Neuronal stem cell (in vitro differentiated cells): ENCODE results near the gene DNASE2. TPM values are rescaled to one million over a fixed set of nuclear protein-coding genes. Genes with fewer than 3 reads are reported as not detected.

Source experiments
- DNase-seq: peaks from one replicate; pipeline ENCODE4 v3.0.0-alpha.2; 2013; ENCODE audit warnings: low spot score
- H2AFZ ChIP-seq: one replicate; pipeline ENCODE4 v1.6.1; 2013; ENCODE audit warnings: mild to moderate bottlenecking, low read length, inconsistent platforms
- H2AK5ac ChIP-seq: 2 replicates; pipeline ENCODE4 v1.6.1; 2013; ENCODE audit warnings: low read depth, mild to moderate bottlenecking, inconsistent platforms, low read length, moderate library complexity, mixed read lengths
- H2BK120ac ChIP-seq: 2 replicates; pipeline ENCODE4 v1.6.1; 2013; ENCODE audit warnings: low read depth, mild to moderate bottlenecking, inconsistent platforms, low read length, moderate library complexity, mixed read lengths
- H2BK12ac ChIP-seq: one replicate; pipeline ENCODE4 v1.6.1; 2013; ENCODE audit warnings: low read length, inconsistent platforms
- H2BK15ac ChIP-seq: 2 replicates; pipeline ENCODE4 v1.6.1; 2013; ENCODE audit warnings: mild to moderate bottlenecking, low read length, inconsistent platforms, mixed read lengths
- H2BK5ac ChIP-seq: one replicate; pipeline ENCODE4 v1.6.1; 2013; ENCODE audit warnings: inconsistent platforms, mild to moderate bottlenecking, low read length, moderate library complexity
- H3K14ac ChIP-seq: one replicate; pipeline ENCODE4 v1.6.1; 2013; ENCODE audit warnings: low read length, inconsistent platforms
- H3K18ac ChIP-seq: 2 replicates; pipeline ENCODE4 v1.6.1; 2013; ENCODE audit warnings: low read length, inconsistent platforms
- H3K23ac ChIP-seq: 2 replicates; pipeline ENCODE4 v1.6.1; 2013; ENCODE audit warnings: low read depth, mild to moderate bottlenecking, mixed read lengths, low read length, inconsistent platforms; ENCODE audit not compliant: poor library complexity
- H3K27ac ChIP-seq: replicated peaks from 3 replicates; pipeline ENCODE4 v1.5.1; 2013; ENCODE audit warnings: low read length, inconsistent platforms
- H3K27me3 ChIP-seq, 3 experiments: 2 replicates each; pipeline ENCODE4 v1.6.1; 2013; ENCODE audit warnings: low read length in 3 of 3, mild to moderate bottlenecking in 2 of 3, inconsistent platforms in 1 of 3, low read depth in 1 of 3, mixed read lengths in 1 of 3, moderate library complexity in 1 of 3; ENCODE audit not compliant: control insufficient read depth in 3 of 3, insufficient read depth in 3 of 3
- H3K36me3 ChIP-seq, 2 donors: replicated peaks in 1 of 2; 2 replicates each; pipeline ENCODE4 v1.6.1; 2013; ENCODE audit warnings: low read length in 2 of 2; ENCODE audit not compliant: control insufficient read depth in 2 of 2, insufficient read depth in 2 of 2
- H3K4ac ChIP-seq: 2 replicates; pipeline ENCODE4 v1.6.1; 2013; ENCODE audit warnings: inconsistent platforms, mild to moderate bottlenecking, low read length, moderate library complexity
- H3K4me1 ChIP-seq, 2 donors: 1 replicate in 1 of 2; 2 replicates in 1 of 2; pipeline ENCODE4 v1.6.1; 2013; ENCODE audit warnings: low read length in 2 of 2, low read depth in 1 of 2; ENCODE audit not compliant: control insufficient read depth in 2 of 2, insufficient read depth in 1 of 2
- H3K4me2 ChIP-seq: one replicate; pipeline ENCODE4 v1.6.1; 2013; ENCODE audit warnings: mild to moderate bottlenecking, low read length, inconsistent platforms; ENCODE audit not compliant: insufficient read depth, poor library complexity, severe bottlenecking
- H3K4me3 ChIP-seq, 2 donors: 2 replicates each; pipeline ENCODE4 v1.5.1; 2013; ENCODE audit warnings: low read length in 2 of 2, mild to moderate bottlenecking in 2 of 2, inconsistent platforms in 1 of 2, moderate library complexity in 1 of 2
- H3K79me1 ChIP-seq: one replicate; pipeline ENCODE4 v1.6.1; 2013; ENCODE audit warnings: low read depth, mild to moderate bottlenecking, inconsistent platforms, low read length, moderate library complexity
- H3K9ac ChIP-seq: one replicate; pipeline ENCODE4 v1.6.1; 2013; ENCODE audit warnings: mild to moderate bottlenecking, low read depth, low read length, inconsistent platforms; ENCODE audit not compliant: poor library complexity
- H3K9me3 ChIP-seq, 2 donors: replicated peaks in 1 of 2; 2 replicates each; pipeline versions ENCODE3 to v1.6.1; 2013; ENCODE audit warnings: low read length in 2 of 2, mild to moderate bottlenecking in 2 of 2, inconsistent platforms in 1 of 2, low read depth in 1 of 2, mixed read lengths in 1 of 2, moderate library complexity in 1 of 2; ENCODE audit not compliant: control insufficient read depth in 2 of 2, insufficient read depth in 1 of 2
- H4K8ac ChIP-seq: one replicate; pipeline ENCODE4 v1.6.1; 2013; ENCODE audit warnings: low read depth, mild to moderate bottlenecking, inconsistent platforms, low read length, moderate library complexity
- H4K91ac ChIP-seq: one replicate; pipeline ENCODE4 v1.6.1; 2013; ENCODE audit warnings: low read length, low read depth, mild to moderate bottlenecking, inconsistent platforms; ENCODE audit not compliant: poor library complexity
- WGBS, 2 donors: extraction: QIAGEN DNeasy Blood & Tissue Kit; methylation state at CpG; one replicate each; pipeline ENCODE4 v1.1.7; 2013; ENCODE audit warnings: missing lambda C conversion rate in 2 of 2, mixed read lengths in 1 of 2; ENCODE audit not compliant: insufficient read length in 2 of 2, insufficient replicate concordance in 1 of 2; ENCODE audit errors: extremely low coverage in 2 of 2; 5-methylcytosine and 5-hydroxymethylcytosine counted together
- polyA plus RNA-seq, 2 experiments: library from polyadenylated mRNA; stranded (reverse); fragments of 200-250 nt; gene quantifications; one replicate each; pipeline ENCODE4 v1.2.3, GENCODE V29; 2013

Gene DNASE2, protein sequence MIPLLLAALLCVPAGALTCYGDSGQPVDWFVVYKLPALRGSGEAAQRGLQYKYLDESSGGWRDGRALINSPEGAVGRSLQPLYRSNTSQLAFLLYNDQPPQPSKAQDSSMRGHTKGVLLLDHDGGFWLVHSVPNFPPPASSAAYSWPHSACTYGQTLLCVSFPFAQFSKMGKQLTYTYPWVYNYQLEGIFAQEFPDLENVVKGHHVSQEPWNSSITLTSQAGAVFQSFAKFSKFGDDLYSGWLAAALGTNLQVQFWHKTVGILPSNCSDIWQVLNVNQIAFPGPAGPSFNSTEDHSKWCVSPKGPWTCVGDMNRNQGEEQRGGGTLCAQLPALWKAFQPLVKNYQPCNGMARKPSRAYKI
- 20.1 TPM for polyA plus RNA-seq (2013, experiment 1 of 2)
- polyA plus RNA-seq (2013, experiment 2 of 2), result 20.1 TPM

DNA sequence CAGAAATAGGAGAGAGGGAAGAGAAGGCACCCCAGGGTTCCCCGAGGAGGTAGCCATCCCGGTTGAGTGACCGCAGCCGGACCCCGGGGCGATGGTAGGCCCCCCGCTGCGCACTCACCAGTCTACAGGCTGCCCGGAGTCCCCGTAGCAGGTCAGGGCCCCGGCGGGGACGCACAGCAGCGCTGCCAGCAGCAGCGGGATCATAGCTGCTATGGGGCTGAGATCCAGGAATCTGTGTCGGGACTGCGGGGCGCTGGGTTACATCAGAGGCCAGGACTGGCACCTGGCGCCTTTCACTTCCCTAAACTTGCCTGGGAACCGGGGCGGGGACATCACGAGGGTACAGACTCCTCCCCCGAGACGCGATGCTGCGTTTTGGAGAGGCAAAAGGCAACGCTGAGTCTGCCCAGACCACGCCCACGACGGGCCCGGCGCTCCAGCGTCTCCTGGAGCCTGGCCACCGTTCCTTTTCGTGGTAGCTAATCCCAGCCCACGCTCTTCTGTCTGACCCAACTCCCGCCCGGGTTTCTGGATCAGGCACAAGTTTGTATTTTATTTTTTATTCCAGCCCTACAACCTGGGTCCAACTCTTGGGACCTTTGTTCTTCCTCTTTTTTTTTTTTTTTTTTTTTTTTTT lies at the start of gene DNASE2:
Gene DNASE2, minus strand, starts transcription at position 278 of the 637 bp plus-strand sequence. Its CDS starts 74 bp downstream, at position 204.
- H3K27me3 ChIP-seq, result peaks cover 11 to 51% (median 35%) of the 10 kb centered on the region in 3 experiments

DNA sequence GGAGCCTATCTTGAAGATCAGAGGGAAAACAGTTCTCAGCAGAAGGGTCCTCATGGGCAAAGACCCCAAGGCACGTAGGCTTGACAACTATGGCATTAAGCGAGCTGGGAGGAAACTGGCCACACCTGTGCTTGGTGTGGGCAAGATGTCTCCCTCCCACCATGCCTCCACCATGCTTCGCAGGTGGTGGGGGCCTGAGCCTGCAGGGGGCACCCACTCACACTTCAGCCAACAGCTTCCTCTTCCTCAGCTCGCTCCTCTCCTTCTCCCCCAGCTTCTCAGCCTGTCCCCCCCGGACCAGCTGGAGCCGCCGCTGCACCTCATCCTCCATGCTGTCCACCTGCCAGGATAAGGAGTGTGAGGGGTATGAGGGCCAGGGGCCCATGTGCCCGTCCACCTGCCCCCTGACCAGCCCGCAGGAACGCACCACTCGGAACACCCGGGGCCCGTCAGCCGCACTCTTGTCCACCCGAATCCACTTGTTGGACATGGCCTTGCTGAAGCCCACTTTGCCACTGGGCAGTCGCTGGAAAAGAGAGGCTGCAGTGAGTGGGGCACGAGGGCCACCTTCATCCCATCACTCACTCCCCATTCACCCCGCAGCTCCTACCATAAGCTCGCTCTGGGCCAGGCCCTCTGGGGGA lies 48.9 kb upstream of the DNASE2 start:
- Histone ChIP-seq H3K18ac (no peak overlapping the region), H3K9ac (no peak overlapping the region), H3K27me3 (no peaks in the 10 kb centered on the region), H2AK5ac (no peak overlapping the region), H2AFZ (no peak overlapping the region), H3K9me3 (no peaks in the 10 kb centered on the region), H3K36me3 (peaks cover 35 to 58% of the 10 kb centered on the region in 2 donors), H3K4me3 (no peak overlapping the region), H3K4me2 (no peak overlapping the region), H2BK5ac (no peak overlapping the region), H3K4ac (no peak overlapping the region), H4K8ac (no peak overlapping the region), H2BK12ac (no peak overlapping the region), H4K91ac (no peak overlapping the region), H3K4me1 (peaks cover 8 to 13% of the 10 kb centered on the region in 2 donors), H3K14ac (no peak overlapping the region), H2BK15ac (no peak overlapping the region), H3K27ac (no peak overlapping the region), H3K79me1 (peaks cover 12% of the 10 kb centered on the region), H2BK120ac (no peak overlapping the region), H3K23ac (peak overlapping the region; percentile 65)
- WGBS, 2 donors, result no CpG with 5 or more reads among the region's 19 CpGs
- DNase-seq, result no peak

More for the DNA sequence above, at the start of gene DNASE2:
- H3K4me3 ChIP-seq, result peak within 1 kb of the TSS; percentile 72 to 88
- WGBS, 2 donors, result no CpG with 5 or more reads among the region's 38 CpGs
- H3K18ac ChIP-seq, result peak within 1 kb of the TSS; percentile 86
- no peaks in the 10 kb centered on the region for H3K79me1 ChIP-seq
- no peak within 1 kb of the TSS for H2AK5ac ChIP-seq
- DNase-seq, result peak; percentile 87
- peak within 1 kb of the TSS; percentile 75 for H3K14ac ChIP-seq
- H2BK5ac ChIP-seq, result no peak within 1 kb of the TSS
- peaks cover 3 to 8% of the 10 kb centered on the region in 2 donors for H3K4me1 ChIP-seq
- H2BK120ac ChIP-seq, result no peak within 1 kb of the TSS
- H3K9me3 ChIP-seq, result peaks cover 11 to 17% of the 10 kb centered on the region in 2 donors
- no peak within 1 kb of the TSS for H4K91ac ChIP-seq
- H3K23ac ChIP-seq, result peak within 1 kb of the TSS; percentile 48
- H2AFZ ChIP-seq, result peak within 1 kb of the TSS; percentile 99
- H2BK12ac ChIP-seq, result no peak within 1 kb of the TSS
- H3K4me2 ChIP-seq, result peak within 1 kb of the TSS; percentile 90
- peak within 1 kb of the TSS; percentile 69 for H2BK15ac ChIP-seq
- H4K8ac ChIP-seq, result no peak within 1 kb of the TSS
- H3K4ac ChIP-seq, result no peak within 1 kb of the TSS
- H3K36me3 ChIP-seq, result no peaks in the 10 kb centered on the region
- H3K9ac ChIP-seq, result peak within 1 kb of the TSS; percentile 64
- no peak within 1 kb of the TSS for H3K27ac ChIP-seq

DNA sequence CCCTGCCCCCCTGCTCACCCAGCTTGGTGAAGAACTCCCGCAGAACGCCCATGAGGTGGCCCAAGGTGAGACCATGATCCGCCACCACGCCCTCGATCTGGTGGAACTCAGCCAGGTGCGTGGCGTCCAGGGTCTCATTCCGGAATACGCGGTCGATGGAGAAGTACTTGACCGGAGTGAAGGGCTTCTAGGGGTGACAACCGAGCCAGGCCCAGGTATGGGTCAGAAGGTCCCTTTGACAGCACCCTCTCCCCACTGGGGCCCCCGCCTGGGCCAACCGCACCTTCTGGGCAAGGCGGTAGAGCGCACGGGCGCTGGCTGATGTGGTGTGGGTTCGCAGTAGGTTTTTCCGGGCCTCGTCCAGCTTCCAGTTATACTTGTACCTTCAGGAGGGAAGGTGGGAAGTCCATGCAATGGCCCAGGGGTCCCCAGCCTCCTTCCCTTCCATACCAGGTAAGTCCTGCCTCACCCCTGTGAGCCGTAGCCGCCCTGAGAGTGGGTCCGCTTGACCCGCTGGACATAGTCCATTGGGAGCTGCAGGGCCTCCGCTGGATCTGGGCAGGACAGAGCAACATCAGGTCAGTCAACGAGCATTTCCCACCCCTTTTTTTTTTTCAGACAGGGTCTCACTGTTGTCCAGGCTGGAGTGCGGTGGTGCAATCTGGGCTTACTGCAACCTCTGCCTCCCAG lies 43.5 kb upstream of the DNASE2 start:
- no peak overlapping the region for H2BK15ac ChIP-seq
- H3K9me3 ChIP-seq, result no peaks in the 10 kb centered on the region
- H3K27ac ChIP-seq, result no peak overlapping the region
- no peak overlapping the region for H2AFZ ChIP-seq
- no peak overlapping the region for H3K4me2 ChIP-seq
- no peak for DNase-seq
- no CpG with 5 or more reads among the region's 29 CpGs for WGBS, 2 donors
- H3K36me3 ChIP-seq, result peaks cover 49 to 75% of the 10 kb centered on the region in 2 donors
- no peak overlapping the region for H4K8ac ChIP-seq
- no peak overlapping the region for H2BK120ac ChIP-seq
- H3K4ac ChIP-seq, result no peak overlapping the region
- H2BK5ac ChIP-seq, result peak overlapping the region; percentile 24
- H2BK12ac ChIP-seq, result no peak overlapping the region
- H3K4me3 ChIP-seq, result no peak overlapping the region
- H3K9ac ChIP-seq, result no peak overlapping the region
- H2AK5ac ChIP-seq, result no peak overlapping the region
- no peak overlapping the region for H3K18ac ChIP-seq
- no peak overlapping the region for H3K23ac ChIP-seq
- H3K79me1 ChIP-seq, result no peaks in the 10 kb centered on the region
- H3K14ac ChIP-seq, result no peak overlapping the region
- H3K27me3 ChIP-seq, result no peaks in the 10 kb centered on the region
- H4K91ac ChIP-seq, result no peak overlapping the region
- no peaks in the 10 kb centered on the region for H3K4me1 ChIP-seq
